Motor neuron (in vitro differentiated cells): ENCODE results near the gene WFS1. TPM values are rescaled to one million over a fixed set of nuclear protein-coding genes. Genes with fewer than 3 reads are reported as not detected.

ENCODE experiments used
- ATAC-seq, 8 experiments: fragments of 200-7000 bp; cut with Tn5 transposase; replicated peaks in 6 of 8; 2 replicates each; pipeline ENCODE4 v1.8.0; 2021; ENCODE audit warnings: mild to moderate bottlenecking in 8 of 8, moderate library complexity in 8 of 8
- H3K27ac ChIP-seq, 2 donors: fragments of 250-450 bp; sonication (Bioruptor Pico); 2 replicates each; pipeline ENCODE4 v1.9.0; 2021; ENCODE audit warnings: antibody characterized with exemption in 2 of 2, mild to moderate bottlenecking in 2 of 2, moderate library complexity in 1 of 2
- H3K4me1 ChIP-seq, 2 donors: fragments of 250-450 bp; sonication (Bioruptor Pico); replicated peaks in 1 of 2; 2 replicates each; pipeline ENCODE4 v1.6.1; 2021; ENCODE audit warnings: antibody characterized with exemption in 2 of 2, mild to moderate bottlenecking in 2 of 2, moderate library complexity in 1 of 2
- H3K4me3 ChIP-seq, 5 donors: fragments of 250-450 bp; sonication (Bioruptor Pico); 2 replicates each; pipeline ENCODE4 v1.9.0; 2021; ENCODE audit warnings: antibody characterized with exemption in 5 of 5, mild to moderate bottlenecking in 5 of 5, moderate library complexity in 4 of 5
- WGBS, 10 experiments: fragments of 450-650 bp; shearing (Covaris generic); methylation state at CpG; one replicate each; pipeline ENCODE4 v1.0.0; 2022; 5-methylcytosine and 5-hydroxymethylcytosine counted together
- in situ Hi-C, 9 experiments: fragments of 400-800 bp; cut with MboI; loops; one replicate each; pipeline ENCODE4 v1.15.0; 2021; ENCODE audit warnings: low sequenced_read_pairs in 9 of 9, low pct_unique_long_range_greater_than_20kb in 2 of 9; ENCODE audit not compliant: unreplicated experiment in 9 of 9
- total RNA-seq, 8 experiments: library from RNA; unstranded; fragments of 300-600 nt; gene quantifications; 2 replicates each; pipeline versions ENCODE4 v1.2.3 to v1.2.4, GENCODE V29; 2022

Gene WFS1
- total RNA-seq, 8 experiments from 2014 or later: 5.2 to 23.7 (median 8.7) TPM

GRCh38 chr4:6229095-6229494, 40.6 kb upstream of the WFS1 start:
- in situ Hi-C loops: loop anchor here in 1 of 9 experiments (25.0 kb wide), 1 partner anchor 92 kb away; no protein-coding TSS in a partner anchor
- no peak overlapping the region for H3K27ac ChIP-seq
- peak in 4 of 8 experiments; percentile 24 to 51 (median 36) for ATAC-seq
- WGBS, 10 experiments: 0 to 80% (median 33%) methylated on average over 1 to 7 of the region's 7 CpGs; no CpG with 5 or more reads in 1 of the 10 experiments
- no peaks in the 10 kb centered on the region for H3K4me1 ChIP-seq
- no peak overlapping the region for H3K4me3 ChIP-seq

GRCh38 chr4:6229671-6230501, 39.8 kb upstream of the WFS1 start:
- H3K4me3 ChIP-seq: no peak overlapping the region
- WGBS, 10 experiments: 40 to 71% (median 58%) methylated on average over 1 to 7 of the region's 18 CpGs; no CpG with 5 or more reads in 5 of the 10 experiments
- ATAC-seq: no peak
- in situ Hi-C loops: loop anchor here in 1 of 9 experiments (25.0 kb wide), 1 partner anchor 93 kb away; no protein-coding TSS in a partner anchor
- no peak overlapping the region for H3K27ac ChIP-seq
- H3K4me1 ChIP-seq: no peaks in the 10 kb centered on the region

- ATAC-seq: no peak
- no peak overlapping the region for H3K4me3 ChIP-seq
- no peak overlapping the region for H3K27ac ChIP-seq
- WGBS, 10 experiments: 0 to 100% (median 59%) methylated on average over 1 to 2 of the region's 3 CpGs; no CpG with 5 or more reads in 4 of the 10 experiments
- in situ Hi-C loops: loop anchor here in 1 of 9 experiments (25.0 kb wide), 1 partner anchor 93 kb away; no protein-coding TSS in a partner anchor
- no peaks in the 10 kb centered on the region for H3K4me1 ChIP-seq
Observed at GRCh38 chr4:6230502-6230785, 39.2 kb upstream of the WFS1 start.

GRCh38 chr4:6230827-6231662, 38.6 kb upstream of the WFS1 start:
- ATAC-seq: no peak
- Histone ChIP-seq H3K4me3 (no peak overlapping the region), H3K27ac (no peak overlapping the region), H3K4me1 (no peaks in the 10 kb centered on the region)
- 37 to 90% (median 80%) methylated on average over 1 to 6 of the region's 21 CpGs; no CpG with 5 or more reads in 2 of the 10 experiments for WGBS, 10 experiments
- in situ Hi-C loops: loop anchor here in 1 of 9 experiments (25.0 kb wide), 1 partner anchor 94 kb away; no protein-coding TSS in a partner anchor

GRCh38 chr4:6231663-6232165, 37.9 kb upstream of the WFS1 start:
- 0 to 80% (median 57%) methylated on average over 1 to 7 of the region's 7 CpGs for WGBS, 10 experiments
- Histone ChIP-seq H3K4me3 (no peak overlapping the region), H3K27ac (no peak overlapping the region), H3K4me1 (no peaks in the 10 kb centered on the region)
- in situ Hi-C loops: loop anchor here in 1 of 9 experiments (25.0 kb wide), 1 partner anchor 94 kb away; no protein-coding TSS in a partner anchor
- no peak for ATAC-seq

GRCh38 chr4:6232836-6233785, 36.5 kb upstream of the WFS1 start:
- ATAC-seq: no peak
- 20 to 93% (median 72%) methylated on average over 1 to 11 of the region's 30 CpGs for WGBS, 10 experiments
- in situ Hi-C loops: loop anchor here in 1 of 9 experiments (25.0 kb wide), 1 partner anchor 96 kb away; no protein-coding TSS in a partner anchor

GRCh38 chr4:6233929-6234328, 35.7 kb upstream of the WFS1 start:
- ATAC-seq: peak in 5 of 8 experiments; percentile 78 to 94 (median 87)
- no peaks in the 10 kb centered on the region for H3K4me1 ChIP-seq
- WGBS, 10 experiments: 0 to 80% (median 32%) methylated on average over 1 to 5 of the region's 6 CpGs; no CpG with 5 or more reads in 4 of the 10 experiments
- no peak overlapping the region for H3K27ac ChIP-seq
- H3K4me3 ChIP-seq: no peak overlapping the region
- in situ Hi-C loops: loop anchor here in 1 of 9 experiments (25.0 kb wide), 1 partner anchor 97 kb away; no protein-coding TSS in a partner anchor

More at GRCh38 chr4:6232836-6233785, 36.5 kb upstream of the WFS1 start:
- Histone ChIP-seq H3K27ac (no peak overlapping the region), H3K4me1 (no peaks in the 10 kb centered on the region), H3K4me3 (no peak overlapping the region)

- Histone ChIP-seq H3K4me1 (no peaks in the 10 kb centered on the region), H3K27ac (no peak overlapping the region), H3K4me3 (no peak overlapping the region)
- WGBS, 10 experiments: 17 to 100% (median 60%) methylated on average over 1 to 3 of the region's 7 CpGs; no CpG with 5 or more reads in 3 of the 10 experiments
- no peak for ATAC-seq
- in situ Hi-C loops: loop anchor here in 1 of 9 experiments (25.0 kb wide), 1 partner anchor 98 kb away; no protein-coding TSS in a partner anchor
Observed at GRCh38 chr4:6235012-6235411, 34.6 kb upstream of the WFS1 start.

GRCh38 chr4:6235901-6236640, 33.6 kb upstream of the WFS1 start:
- ATAC-seq: no peak
- WGBS, 10 experiments: 4 to 85% (median 55%) methylated on average over 2 to 15 of the region's 17 CpGs; no CpG with 5 or more reads in 1 of the 10 experiments
- Histone ChIP-seq H3K4me3 (no peak overlapping the region), H3K4me1 (no peaks in the 10 kb centered on the region), H3K27ac (no peak overlapping the region)
- in situ Hi-C loops: loop anchor here in 1 of 9 experiments (25.0 kb wide), 1 partner anchor 99 kb away; no protein-coding TSS in a partner anchor

GRCh38 chr4:6236816-6237390, 32.7 kb upstream of the WFS1 start:
- no peak for ATAC-seq
- H3K4me1 ChIP-seq: no peaks in the 10 kb centered on the region
- 15 to 77% (median 62%) methylated on average over 1 to 11 of the region's 12 CpGs; no CpG with 5 or more reads in 1 of the 10 experiments for WGBS, 10 experiments
- no peak overlapping the region for H3K27ac ChIP-seq
- in situ Hi-C loops: loop anchor here in 1 of 9 experiments (25.0 kb wide), 1 partner anchor 100 kb away; no protein-coding TSS in a partner anchor
- no peak overlapping the region for H3K4me3 ChIP-seq

- ATAC-seq: no peak
- Histone ChIP-seq H3K4me1 (no peaks in the 10 kb centered on the region), H3K27ac (no peak overlapping the region), H3K4me3 (no peak overlapping the region)
- WGBS, 10 experiments: 0 to 100% (median 60%) methylated on average over 1 to 7 of the region's 8 CpGs; no CpG with 5 or more reads in 5 of the 10 experiments
- in situ Hi-C loops: loop anchor here in 1 of 9 experiments (25.0 kb wide), 1 partner anchor 102 kb away; no protein-coding TSS in a partner anchor
Observed at GRCh38 chr4:6239486-6239885, 30.2 kb upstream of the WFS1 start.
